Activated T-cell treated with anti-CD3 and anti-CD28 coated beads, Interleukin-2, amount 50 U/mL, for 4 hours (primary cell): ENCODE measurements around the gene AIF1. TPM values are rescaled to one million over a fixed set of nuclear protein-coding genes. Genes with fewer than 3 reads are reported as not detected.

ENCODE experiments used
- ATAC-seq, 2 donors: fragments of 200-7000 bp; cut with Tn5 transposase; one replicate each; pipeline ENCODE4 v1.10.0; 2021
- DNase-seq: peaks from one replicate; pipeline ENCODE4 v3.0.0-alpha.2; 2020
- H3K27me3 Mint-ChIP-seq: one replicate; pipeline ENCODE4 v1.8.0; 2021; ENCODE audit warnings: low read depth, mixed read lengths
- H3K36me3 Mint-ChIP-seq: one replicate; pipeline ENCODE4 v1.8.0; 2022; ENCODE audit warnings: mixed read lengths; ENCODE audit not compliant: insufficient read depth
- H3K4me1 Mint-ChIP-seq: one replicate; pipeline ENCODE4 v1.8.0; 2021; ENCODE audit warnings: low read depth, mixed read lengths
- H3K4me3 Mint-ChIP-seq: one replicate; pipeline ENCODE4 v1.8.0; 2021; ENCODE audit warnings: mild to moderate bottlenecking, moderate library complexity, mixed read lengths
- H3K9me3 Mint-ChIP-seq: one replicate; pipeline ENCODE4 v1.8.0; 2021; ENCODE audit warnings: mixed read lengths
- total RNA-seq, 3 donors: library from RNA; stranded (reverse); gene quantifications; one replicate each; pipeline ENCODE4 v1.2.1, GENCODE V29; 2021

Gene AIF1
- total RNA-seq = 10 to 100 TPM; 18.5 to 57.5 (median 36.5) TPM

DNA sequence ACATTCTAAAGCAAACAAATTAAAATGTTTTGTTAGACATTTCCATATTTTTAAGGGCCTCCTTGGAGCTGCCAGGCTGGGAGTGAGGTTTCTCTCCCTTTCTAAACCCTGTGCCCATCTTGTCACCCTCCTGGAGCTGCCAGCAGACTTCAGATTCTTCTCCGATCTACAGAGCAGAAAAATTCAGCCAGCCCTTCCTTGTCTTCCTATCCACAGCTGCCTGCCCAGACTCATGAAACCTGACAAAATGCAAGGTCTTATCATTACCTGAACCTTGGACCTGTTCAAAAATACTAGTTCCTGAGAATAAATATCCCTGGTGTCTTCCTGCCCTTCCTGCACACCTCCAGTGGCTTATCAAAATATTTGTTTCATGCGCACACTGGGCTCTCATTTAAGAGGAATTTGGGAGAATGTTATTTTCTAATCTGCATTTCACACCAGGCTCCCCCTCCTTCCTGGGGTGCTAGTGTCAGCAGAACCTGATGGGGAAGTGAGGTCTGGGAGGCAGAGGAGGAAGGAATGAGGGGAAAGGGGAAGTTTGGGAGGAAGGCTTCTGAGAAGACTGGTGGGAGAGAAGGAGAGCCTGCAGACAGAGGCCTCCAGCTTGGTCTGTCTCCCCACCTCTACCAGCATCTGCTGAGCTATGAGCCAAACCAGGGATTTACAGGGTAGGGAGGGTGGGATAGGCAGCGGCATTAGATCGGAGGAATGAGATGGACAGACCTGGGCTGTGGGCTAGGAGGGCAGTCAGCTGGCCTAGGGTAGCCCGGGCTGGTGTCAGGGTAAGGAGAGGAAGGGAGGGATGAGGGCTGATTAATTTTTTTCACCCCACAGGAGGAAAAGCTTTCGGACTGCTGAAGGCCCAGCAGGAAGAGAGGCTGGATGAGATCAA, at the start of gene AIF1:
TSS of gene AIF1 (plus strand) at position 551 of the 895 bp plus-strand sequence. CDS start at position 647, 96 bp downstream.
- no peak for ATAC-seq
- Mint-ChIP-seq H3K9me3 (no peaks in the 10 kb centered on the region), H3K36me3 (no peaks in the 10 kb centered on the region), H3K4me3 (peak within 1 kb of the TSS; percentile 72), H3K27me3 (no peaks in the 10 kb centered on the region), H3K4me1 (peaks cover 31% of the 10 kb centered on the region)
- no peak for DNase-seq

DNA sequence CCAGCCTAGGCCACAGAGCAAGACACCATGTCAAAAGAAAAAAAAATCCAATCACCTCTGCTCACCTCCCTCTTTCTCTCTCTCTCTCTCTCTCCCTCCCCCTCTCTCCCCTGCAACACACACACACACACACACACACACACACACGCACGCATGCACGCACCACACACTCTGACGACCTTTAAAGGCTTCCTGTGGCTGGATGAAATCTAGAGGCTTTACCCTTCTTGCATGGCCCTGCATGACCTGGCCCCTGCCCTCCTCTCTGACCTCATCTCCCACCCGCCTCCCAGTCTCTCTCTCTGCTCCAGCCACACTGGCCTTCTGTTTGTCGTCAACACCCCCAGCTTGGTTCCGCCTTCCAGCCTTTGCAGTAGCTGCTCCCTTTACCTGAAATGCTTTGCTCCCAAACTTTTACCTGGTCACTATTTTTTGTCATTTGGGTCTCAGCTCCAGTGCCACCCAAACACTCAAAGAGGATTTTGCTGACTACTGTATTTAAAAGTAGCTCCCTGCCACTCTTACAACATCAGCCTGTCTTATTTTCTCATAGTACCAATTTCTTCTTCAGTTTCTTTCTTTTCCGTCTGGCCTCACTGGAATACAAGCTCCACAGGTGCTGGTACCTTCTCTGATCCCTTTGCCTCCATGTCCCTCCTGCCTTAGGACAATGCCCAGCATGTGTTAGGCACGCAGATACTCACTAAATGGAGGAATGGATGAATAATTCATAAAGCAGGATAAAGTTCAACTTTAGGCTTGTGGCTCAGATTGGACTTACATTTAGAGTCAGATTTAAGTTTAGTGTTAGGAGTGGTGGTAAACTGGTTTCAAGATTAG, 47.3 kb upstream of the AIF1 start:
- peaks cover 81% of the 10 kb centered on the region for H3K4me1 Mint-ChIP-seq
- H3K4me3 Mint-ChIP-seq = peak overlapping the region; percentile 96
- no peaks in the 10 kb centered on the region for H3K27me3 Mint-ChIP-seq
- no peaks in the 10 kb centered on the region for H3K9me3 Mint-ChIP-seq
- ATAC-seq (peak in 1 of 2 donors; percentile 1), DNase-seq (no peak)
- H3K36me3 Mint-ChIP-seq = peaks cover 29% of the 10 kb centered on the region

DNA sequence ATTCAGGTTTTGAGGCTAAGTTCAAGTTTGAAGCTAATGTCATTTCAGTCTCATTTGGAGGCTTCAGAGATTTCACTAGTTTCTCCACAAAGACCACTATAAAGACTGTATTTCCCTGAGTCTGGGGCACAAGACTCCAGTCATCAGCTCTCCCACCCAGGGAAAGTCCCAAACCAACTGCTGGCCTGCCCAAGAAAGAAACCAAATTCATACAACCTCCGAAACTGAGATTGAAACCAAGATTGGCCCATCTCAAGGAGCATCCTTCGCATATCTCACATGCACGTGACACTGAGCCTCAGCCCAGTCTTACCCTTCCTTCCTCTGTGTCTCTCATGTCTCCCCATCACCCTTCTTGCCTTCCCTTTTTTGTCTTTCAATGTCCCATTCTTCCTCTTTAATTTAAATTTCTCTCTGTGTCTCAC, 46.5 kb upstream of the AIF1 start:
- Mint-ChIP-seq H3K9me3 (no peaks in the 10 kb centered on the region), H3K36me3 (peaks cover 30% of the 10 kb centered on the region), H3K4me1 (peaks cover 81% of the 10 kb centered on the region), H3K27me3 (no peaks in the 10 kb centered on the region), H3K4me3 (peak overlapping the region; percentile 96)
- peak; percentile 69 for ATAC-seq
- DNase-seq = peak; percentile 54

DNA sequence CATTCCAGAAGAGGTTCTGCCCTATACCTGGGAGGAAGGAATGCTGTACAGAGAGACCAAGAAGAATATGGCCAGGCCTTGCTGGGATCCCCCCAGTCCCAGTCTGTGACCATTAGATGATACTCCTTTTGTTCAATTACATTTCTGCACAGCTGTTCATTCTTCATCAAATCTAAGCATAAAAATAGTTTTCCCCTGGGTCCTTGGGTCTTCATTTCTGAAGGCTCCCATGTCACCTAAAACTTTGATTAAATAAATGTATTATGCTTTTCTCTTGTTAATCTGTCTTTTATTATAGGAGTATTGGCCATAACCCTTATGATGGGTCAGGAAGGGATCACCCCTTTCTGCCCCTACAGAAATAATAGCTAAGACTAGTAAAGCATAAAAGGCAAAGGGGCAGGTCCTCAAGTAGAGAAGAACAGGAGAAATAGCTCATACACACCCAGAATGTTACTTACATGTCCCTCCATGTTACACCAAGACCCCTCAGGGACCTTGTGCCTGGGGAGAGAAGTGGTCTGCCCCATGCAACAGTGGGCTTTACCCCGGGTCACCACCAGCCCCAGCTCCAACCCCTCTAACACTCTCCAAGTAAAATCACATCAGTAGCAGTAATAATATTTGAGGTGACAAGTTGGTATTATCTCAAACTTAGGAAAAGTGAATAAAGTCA, 45.0 kb upstream of the AIF1 start:
- peaks cover 85% of the 10 kb centered on the region for H3K4me1 Mint-ChIP-seq
- H3K4me3 Mint-ChIP-seq = peak overlapping the region; percentile 96
- H3K36me3 Mint-ChIP-seq = peaks cover 30% of the 10 kb centered on the region
- no peak for DNase-seq
- ATAC-seq = no peak
- H3K27me3 Mint-ChIP-seq = no peaks in the 10 kb centered on the region
- H3K9me3 Mint-ChIP-seq = no peaks in the 10 kb centered on the region

DNA sequence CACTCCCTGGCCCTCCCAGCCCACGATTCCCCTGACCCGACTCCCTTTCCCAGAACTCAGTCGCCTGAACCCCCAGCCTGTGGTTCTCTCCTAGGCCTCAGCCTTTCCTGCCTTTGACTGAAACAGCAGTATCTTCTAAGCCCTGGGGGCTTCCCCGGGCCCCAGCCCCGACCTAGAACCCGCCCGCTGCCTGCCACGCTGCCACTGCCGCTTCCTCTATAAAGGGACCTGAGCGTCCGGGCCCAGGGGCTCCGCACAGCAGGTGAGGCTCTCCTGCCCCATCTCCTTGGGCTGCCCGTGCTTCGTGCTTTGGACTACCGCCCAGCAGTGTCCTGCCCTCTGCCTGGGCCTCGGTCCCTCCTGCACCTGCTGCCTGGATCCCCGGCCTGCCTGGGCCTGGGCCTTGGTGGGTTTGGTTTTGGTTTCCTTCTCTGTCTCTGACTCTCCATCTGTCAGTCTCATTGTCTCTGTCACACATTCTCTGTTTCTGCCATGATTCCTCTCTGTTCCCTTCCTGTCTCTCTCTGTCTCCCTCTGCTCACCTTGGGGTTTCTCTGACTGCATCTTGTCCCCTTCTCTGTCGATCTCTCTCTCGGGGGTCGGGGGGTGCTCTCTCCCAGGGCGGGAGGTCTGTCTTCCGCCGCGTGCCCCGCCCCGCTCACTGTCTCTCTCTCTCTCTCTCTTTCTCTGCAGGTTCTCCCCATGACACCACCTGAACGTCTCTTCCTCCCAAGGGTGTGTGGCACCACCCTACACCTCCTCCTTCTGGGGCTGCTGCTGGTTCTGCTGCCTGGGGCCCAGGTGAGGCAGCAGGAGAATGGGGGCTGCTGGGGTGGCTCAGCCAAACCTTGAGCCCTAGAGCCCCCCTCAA, 42.8 kb upstream of the AIF1 start, which contains the start of gene LTA:
TSS of gene LTA (plus strand) at position 249 of the 871 bp plus-strand sequence. CDS start at position 703, 454 bp downstream.
- H3K4me3 Mint-ChIP-seq = peak within 1 kb of the TSS; percentile 96
- no peaks in the 10 kb centered on the region for H3K9me3 Mint-ChIP-seq
- H3K27me3 Mint-ChIP-seq = no peaks in the 10 kb centered on the region
- ATAC-seq (peak; percentile 49 to 57), DNase-seq (peak; percentile 75)
- peaks cover 42% of the 10 kb centered on the region for H3K36me3 Mint-ChIP-seq
- peaks cover 83% of the 10 kb centered on the region for H3K4me1 Mint-ChIP-seq

DNA sequence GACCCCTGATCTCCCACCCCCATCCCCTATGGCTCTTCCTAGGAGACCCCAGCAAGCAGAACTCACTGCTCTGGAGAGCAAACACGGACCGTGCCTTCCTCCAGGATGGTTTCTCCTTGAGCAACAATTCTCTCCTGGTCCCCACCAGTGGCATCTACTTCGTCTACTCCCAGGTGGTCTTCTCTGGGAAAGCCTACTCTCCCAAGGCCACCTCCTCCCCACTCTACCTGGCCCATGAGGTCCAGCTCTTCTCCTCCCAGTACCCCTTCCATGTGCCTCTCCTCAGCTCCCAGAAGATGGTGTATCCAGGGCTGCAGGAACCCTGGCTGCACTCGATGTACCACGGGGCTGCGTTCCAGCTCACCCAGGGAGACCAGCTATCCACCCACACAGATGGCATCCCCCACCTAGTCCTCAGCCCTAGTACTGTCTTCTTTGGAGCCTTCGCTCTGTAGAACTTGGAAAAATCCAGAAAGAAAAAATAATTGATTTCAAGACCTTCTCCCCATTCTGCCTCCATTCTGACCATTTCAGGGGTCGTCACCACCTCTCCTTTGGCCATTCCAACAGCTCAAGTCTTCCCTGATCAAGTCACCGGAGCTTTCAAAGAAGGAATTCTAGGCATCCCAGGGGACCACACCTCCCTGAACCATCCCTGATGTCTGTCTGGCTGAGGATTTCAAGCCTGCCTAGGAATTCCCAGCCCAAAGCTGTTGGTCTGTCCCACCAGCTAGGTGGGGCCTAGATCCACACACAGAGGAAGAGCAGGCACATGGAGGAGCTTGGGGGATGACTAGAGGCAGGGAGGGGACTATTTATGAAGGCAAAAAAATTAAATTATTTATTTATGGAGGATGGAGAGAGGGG, 41.6 kb upstream of the AIF1 start:
- ATAC-seq = no peak
- Mint-ChIP-seq H3K4me3 (peak overlapping the region; percentile 96), H3K27me3 (no peaks in the 10 kb centered on the region), H3K36me3 (peaks cover 48% of the 10 kb centered on the region), H3K4me1 (peaks cover 77% of the 10 kb centered on the region), H3K9me3 (no peaks in the 10 kb centered on the region)
- DNase-seq = no peak

DNA sequence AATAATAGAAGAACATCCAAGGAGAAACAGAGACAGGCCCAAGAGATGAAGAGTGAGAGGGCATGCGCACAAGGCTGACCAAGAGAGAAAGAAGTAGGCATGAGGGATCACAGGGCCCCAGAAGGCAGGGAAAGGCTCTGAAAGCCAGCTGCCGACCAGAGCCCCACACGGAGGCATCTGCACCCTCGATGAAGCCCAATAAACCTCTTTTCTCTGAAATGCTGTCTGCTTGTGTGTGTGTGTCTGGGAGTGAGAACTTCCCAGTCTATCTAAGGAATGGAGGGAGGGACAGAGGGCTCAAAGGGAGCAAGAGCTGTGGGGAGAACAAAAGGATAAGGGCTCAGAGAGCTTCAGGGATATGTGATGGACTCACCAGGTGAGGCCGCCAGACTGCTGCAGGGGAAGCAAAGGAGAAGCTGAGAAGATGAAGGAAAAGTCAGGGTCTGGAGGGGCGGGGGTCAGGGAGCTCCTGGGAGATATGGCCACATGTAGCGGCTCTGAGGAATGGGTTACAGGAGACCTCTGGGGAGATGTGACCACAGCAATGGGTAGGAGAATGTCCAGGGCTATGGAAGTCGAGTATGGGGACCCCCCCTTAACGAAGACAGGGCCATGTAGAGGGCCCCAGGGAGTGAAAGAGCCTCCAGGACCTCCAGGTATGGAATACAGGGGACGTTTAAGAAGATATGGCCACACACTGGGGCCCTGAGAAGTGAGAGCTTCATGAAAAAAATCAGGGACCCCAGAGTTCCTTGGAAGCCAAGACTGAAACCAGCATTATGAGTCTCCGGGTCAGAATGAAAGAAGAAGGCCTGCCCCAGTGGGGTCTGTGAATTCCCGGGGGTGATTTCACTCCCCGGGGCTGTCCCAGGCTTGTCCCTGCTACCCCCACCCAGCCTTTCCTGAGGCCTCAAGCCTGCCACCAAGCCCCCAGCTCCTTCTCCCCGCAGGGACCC, 40.6 kb upstream of the AIF1 start:
- peaks cover 77% of the 10 kb centered on the region for H3K4me1 Mint-ChIP-seq
- H3K27me3 Mint-ChIP-seq = no peaks in the 10 kb centered on the region
- no peak for DNase-seq
- H3K9me3 Mint-ChIP-seq = no peaks in the 10 kb centered on the region
- ATAC-seq = peak; percentile 6 to 7
- peaks cover 54% of the 10 kb centered on the region for H3K36me3 Mint-ChIP-seq
- peak overlapping the region; percentile 96 for H3K4me3 Mint-ChIP-seq

DNA sequence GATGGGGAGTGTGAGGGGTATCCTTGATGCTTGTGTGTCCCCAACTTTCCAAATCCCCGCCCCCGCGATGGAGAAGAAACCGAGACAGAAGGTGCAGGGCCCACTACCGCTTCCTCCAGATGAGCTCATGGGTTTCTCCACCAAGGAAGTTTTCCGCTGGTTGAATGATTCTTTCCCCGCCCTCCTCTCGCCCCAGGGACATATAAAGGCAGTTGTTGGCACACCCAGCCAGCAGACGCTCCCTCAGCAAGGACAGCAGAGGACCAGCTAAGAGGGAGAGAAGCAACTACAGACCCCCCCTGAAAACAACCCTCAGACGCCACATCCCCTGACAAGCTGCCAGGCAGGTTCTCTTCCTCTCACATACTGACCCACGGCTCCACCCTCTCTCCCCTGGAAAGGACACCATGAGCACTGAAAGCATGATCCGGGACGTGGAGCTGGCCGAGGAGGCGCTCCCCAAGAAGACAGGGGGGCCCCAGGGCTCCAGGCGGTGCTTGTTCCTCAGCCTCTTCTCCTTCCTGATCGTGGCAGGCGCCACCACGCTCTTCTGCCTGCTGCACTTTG, 39.6 kb upstream of the AIF1 start, which contains the start of gene TNF:
TSS of gene TNF (plus strand) at position 231 of the 567 bp plus-strand sequence. CDS start at position 408, 177 bp downstream.
- ATAC-seq = peak; percentile 21 to 23
- no peaks in the 10 kb centered on the region for H3K27me3 Mint-ChIP-seq
- no peaks in the 10 kb centered on the region for H3K9me3 Mint-ChIP-seq
- DNase-seq = peak; percentile 80
- peaks cover 73% of the 10 kb centered on the region for H3K4me1 Mint-ChIP-seq
- H3K4me3 Mint-ChIP-seq = peak within 1 kb of the TSS; percentile 96
- H3K36me3 Mint-ChIP-seq = peaks cover 53% of the 10 kb centered on the region

DNA sequence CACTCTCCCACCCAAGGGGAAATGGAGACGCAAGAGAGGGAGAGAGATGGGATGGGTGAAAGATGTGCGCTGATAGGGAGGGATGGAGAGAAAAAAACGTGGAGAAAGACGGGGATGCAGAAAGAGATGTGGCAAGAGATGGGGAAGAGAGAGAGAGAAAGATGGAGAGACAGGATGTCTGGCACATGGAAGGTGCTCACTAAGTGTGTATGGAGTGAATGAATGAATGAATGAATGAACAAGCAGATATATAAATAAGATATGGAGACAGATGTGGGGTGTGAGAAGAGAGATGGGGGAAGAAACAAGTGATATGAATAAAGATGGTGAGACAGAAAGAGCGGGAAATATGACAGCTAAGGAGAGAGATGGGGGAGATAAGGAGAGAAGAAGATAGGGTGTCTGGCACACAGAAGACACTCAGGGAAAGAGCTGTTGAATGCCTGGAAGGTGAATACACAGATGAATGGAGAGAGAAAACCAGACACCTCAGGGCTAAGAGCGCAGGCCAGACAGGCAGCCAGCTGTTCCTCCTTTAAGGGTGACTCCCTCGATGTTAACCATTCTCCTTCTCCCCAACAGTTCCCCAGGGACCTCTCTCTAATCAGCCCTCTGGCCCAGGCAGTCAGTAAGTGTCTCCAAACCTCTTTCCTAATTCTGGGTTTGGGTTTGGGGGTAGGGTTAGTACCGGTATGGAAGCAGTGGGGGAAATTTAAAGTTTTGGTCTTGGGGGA, 38.9 kb upstream of the AIF1 start:
- H3K9me3 Mint-ChIP-seq = no peaks in the 10 kb centered on the region
- peak overlapping the region; percentile 96 for H3K4me3 Mint-ChIP-seq
- peaks cover 57% of the 10 kb centered on the region for H3K36me3 Mint-ChIP-seq
- no peaks in the 10 kb centered on the region for H3K27me3 Mint-ChIP-seq
- peaks cover 72% of the 10 kb centered on the region for H3K4me1 Mint-ChIP-seq
- DNase-seq = no peak
- no peak for ATAC-seq

DNA sequence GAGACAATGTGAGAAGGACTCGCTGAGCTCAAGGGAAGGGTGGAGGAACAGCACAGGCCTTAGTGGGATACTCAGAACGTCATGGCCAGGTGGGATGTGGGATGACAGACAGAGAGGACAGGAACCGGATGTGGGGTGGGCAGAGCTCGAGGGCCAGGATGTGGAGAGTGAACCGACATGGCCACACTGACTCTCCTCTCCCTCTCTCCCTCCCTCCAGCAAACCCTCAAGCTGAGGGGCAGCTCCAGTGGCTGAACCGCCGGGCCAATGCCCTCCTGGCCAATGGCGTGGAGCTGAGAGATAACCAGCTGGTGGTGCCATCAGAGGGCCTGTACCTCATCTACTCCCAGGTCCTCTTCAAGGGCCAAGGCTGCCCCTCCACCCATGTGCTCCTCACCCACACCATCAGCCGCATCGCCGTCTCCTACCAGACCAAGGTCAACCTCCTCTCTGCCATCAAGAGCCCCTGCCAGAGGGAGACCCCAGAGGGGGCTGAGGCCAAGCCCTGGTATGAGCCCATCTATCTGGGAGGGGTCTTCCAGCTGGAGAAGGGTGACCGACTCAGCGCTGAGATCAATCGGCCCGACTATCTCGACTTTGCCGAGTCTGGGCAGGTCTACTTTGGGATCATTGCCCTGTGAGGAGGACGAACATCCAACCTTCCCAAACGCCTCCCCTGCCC, 38.0 kb upstream of the AIF1 start:
- Mint-ChIP-seq H3K36me3 (peaks cover 60% of the 10 kb centered on the region), H3K4me1 (peaks cover 66% of the 10 kb centered on the region), H3K4me3 (peak overlapping the region; percentile 96), H3K9me3 (no peaks in the 10 kb centered on the region), H3K27me3 (no peaks in the 10 kb centered on the region)
- no peak for ATAC-seq
- DNase-seq = no peak
